Keratinocyte (primary cell): ENCODE data around the gene ANKS1B.

Experiments
- CTCF ChIP-seq, 3 experiments: IDR thresholded peaks in 1 of 3; conservative IDR thresholded peaks in 1 of 3; optimal IDR thresholded peaks in 1 of 3; 2 replicates in 2 of 3; 3 replicates in 1 of 3; pipeline versions ENCODE3 to v1.5.1; 2011; ENCODE audit warnings: low read length in 3 of 3, mild to moderate bottlenecking in 3 of 3, moderate library complexity in 2 of 3, control low read depth in 1 of 3, inconsistent platforms in 1 of 3; ENCODE audit not compliant: insufficient read depth in 2 of 3; ENCODE audit errors: extremely low read depth in 1 of 3
- EZH2 ChIP-seq: IDR thresholded peaks from one replicate; pipeline ENCODE4 v1.6.1; 2012; ENCODE audit warnings: inconsistent platforms, mild to moderate bottlenecking, low read length, moderate library complexity

- TF ChIP-seq CTCF (optimal IDR thresholded peaks at IDR 0.05 in 1 of 3, IDR thresholded peaks at IDR 0.05 in 1 of 3, conservative IDR thresholded peaks at IDR 0.05 in 1 of 3; ENCODE audit: extremely low read depth in 1 of 3, insufficient read depth in 2 of 3, low read length in 3 of 3): no peak
- TF ChIP-seq EZH2: no peak
Observed at GRCh38 chr12:99523853-99524252, 460.9 kb downstream of the ANKS1B start.
